ENCODE measurements around the gene ZFYVE26. TPM values are rescaled to one million over a fixed set of nuclear protein-coding genes. Genes with fewer than 3 reads are reported as not detected.
"Not testable (repeated sequence)": the region's sequence is repeated elsewhere in the genome, so short reads cannot be mapped to it uniquely, and the experiment has no call there.

The ZFYVE26 gene
- total RNA-seq, 2 experiments from 2014 or later, result 14.4 to 16.8 TPM

DNA sequence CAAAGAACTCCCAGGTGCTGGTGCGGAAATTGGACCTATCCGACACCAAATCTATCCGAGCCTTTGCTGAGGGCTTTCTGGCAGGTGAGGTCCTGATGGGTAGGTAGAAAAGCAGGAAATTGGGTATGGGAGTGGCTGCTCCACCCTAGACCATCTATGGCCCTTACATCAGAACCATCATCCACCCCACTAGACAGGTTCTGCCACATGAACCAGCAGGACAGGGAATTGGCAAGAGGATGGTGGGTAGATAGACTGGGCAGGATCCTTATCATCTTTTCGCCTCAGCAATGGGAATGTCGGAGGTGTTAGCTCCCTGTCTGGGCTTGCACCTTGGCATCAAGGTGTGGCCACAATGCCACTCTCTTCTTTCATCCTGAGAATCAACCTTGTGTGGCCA lies 91.2 kb downstream of the ZFYVE26 start:
- no peaks in the 10 kb centered on the region for H3K36me3 Mint-ChIP-seq (ENCODE audit: low read depth)
- intact Hi-C loops (cut with micrococcal nuclease), result no loop called here
- CTCF ChIA-PET, result no interaction called here
- POLR2A ChIA-PET, result no interaction called here
- peaks cover 29% of the 10 kb centered on the region for H3K27me3 Mint-ChIP-seq
- no peak for ATAC-seq
- no peak overlapping the region for H3K4me3 Mint-ChIP-seq
- H3K4me1 Mint-ChIP-seq (ENCODE audit: low read depth), result no peaks in the 10 kb centered on the region
- TF ChIP-seq, protein P1, sequence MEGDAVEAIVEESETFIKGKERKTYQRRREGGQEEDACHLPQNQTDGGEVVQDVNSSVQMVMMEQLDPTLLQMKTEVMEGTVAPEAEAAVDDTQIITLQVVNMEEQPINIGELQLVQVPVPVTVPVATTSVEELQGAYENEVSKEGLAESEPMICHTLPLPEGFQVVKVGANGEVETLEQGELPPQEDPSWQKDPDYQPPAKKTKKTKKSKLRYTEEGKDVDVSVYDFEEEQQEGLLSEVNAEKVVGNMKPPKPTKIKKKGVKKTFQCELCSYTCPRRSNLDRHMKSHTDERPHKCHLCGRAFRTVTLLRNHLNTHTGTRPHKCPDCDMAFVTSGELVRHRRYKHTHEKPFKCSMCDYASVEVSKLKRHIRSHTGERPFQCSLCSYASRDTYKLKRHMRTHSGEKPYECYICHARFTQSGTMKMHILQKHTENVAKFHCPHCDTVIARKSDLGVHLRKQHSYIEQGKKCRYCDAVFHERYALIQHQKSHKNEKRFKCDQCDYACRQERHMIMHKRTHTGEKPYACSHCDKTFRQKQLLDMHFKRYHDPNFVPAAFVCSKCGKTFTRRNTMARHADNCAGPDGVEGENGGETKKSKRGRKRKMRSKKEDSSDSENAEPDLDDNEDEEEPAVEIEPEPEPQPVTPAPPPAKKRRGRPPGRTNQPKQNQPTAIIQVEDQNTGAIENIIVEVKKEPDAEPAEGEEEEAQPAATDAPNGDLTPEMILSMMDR (IDR thresholded peaks at IDR 0.05), result no peak
- no peak overlapping the region for H3K27ac Mint-ChIP-seq
- no peak for DNase-seq
- H3K9me3 Mint-ChIP-seq, result no peaks in the 10 kb centered on the region

DNA sequence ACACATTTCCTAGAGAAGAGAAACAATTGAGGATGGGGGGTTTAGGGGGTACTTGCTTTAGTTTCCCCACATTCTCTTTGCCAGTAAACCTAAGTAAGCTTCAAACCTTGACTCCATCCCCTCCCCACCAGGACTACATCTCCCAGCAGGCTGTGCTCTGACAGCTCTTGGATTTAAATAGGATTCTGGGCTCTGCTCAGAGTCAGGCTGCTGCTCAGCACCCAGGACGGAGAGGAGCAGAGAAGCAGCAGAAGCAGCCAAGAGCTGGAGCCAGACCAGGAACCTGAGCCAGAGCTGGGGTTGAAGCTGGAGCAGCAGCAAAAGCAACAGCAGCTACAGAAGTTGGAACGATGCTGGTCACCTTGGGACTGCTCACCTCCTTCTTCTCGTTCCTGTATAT lies 94.1 kb downstream of the ZFYVE26 start:
- ChIA-PET CTCF (interaction anchor here (1.1 to 1.6 kb wide), 2 partner anchors 18 to 123 kb away, joined by 3 to 7 read pairs; no protein-coding TSS in a partner anchor), POLR2A (no interaction called here)
- H3K27me3 Mint-ChIP-seq, result peaks cover 35% of the 10 kb centered on the region

DNA sequence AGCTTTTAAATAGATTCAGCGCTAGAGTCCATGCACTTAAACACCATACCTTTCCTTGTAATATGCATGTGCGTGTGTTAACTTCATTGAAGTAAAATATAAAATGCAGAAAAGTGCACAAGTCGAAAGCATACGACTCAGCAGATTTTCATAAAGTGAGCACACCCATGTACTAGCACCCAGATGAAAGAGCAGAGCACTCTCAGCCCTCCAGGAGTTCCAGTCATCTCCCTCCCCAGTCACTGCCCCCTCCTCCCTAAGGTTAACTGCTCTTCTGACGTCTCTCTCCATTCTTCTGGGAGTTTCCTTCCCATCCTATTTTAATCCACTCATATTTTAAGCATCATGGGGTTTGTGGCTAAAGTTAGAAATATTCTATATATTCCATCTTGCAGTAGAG lies 94.5 kb downstream of the ZFYVE26 start:
- ChIA-PET POLR2A (interaction anchor here (0.7 kb wide), 1 partner anchor 83 kb away, joined by 3 read pairs; no protein-coding TSS in a partner anchor), CTCF (interaction anchor here (1.1 to 1.6 kb wide), 2 partner anchors 17 to 123 kb away, joined by 3 to 7 read pairs; no protein-coding TSS in a partner anchor)
- H3K27me3 Mint-ChIP-seq, result peaks cover 35% of the 10 kb centered on the region
- no peak overlapping the region for H3K27ac Mint-ChIP-seq
- TF ChIP-seq, protein P1 (IDR thresholded peaks at IDR 0.05), result no peak
- H3K4me3 Mint-ChIP-seq, result no peak overlapping the region
- H3K4me1 Mint-ChIP-seq (ENCODE audit: low read depth), result no peaks in the 10 kb centered on the region
- intact Hi-C loops (cut with micrococcal nuclease), result no loop called here
- no peak for DNase-seq
- no peak for ATAC-seq
- no peaks in the 10 kb centered on the region for H3K9me3 Mint-ChIP-seq
- H3K36me3 Mint-ChIP-seq (ENCODE audit: low read depth), result no peaks in the 10 kb centered on the region

More for the DNA sequence above, 94.1 kb downstream of the ZFYVE26 start:
- H3K4me1 Mint-ChIP-seq (ENCODE audit: low read depth), result no peaks in the 10 kb centered on the region
- H3K4me3 Mint-ChIP-seq, result no peak overlapping the region
- ATAC-seq, result no peak
- H3K27ac Mint-ChIP-seq, result no peak overlapping the region
- DNase-seq, result no peak
- H3K36me3 Mint-ChIP-seq (ENCODE audit: low read depth), result no peaks in the 10 kb centered on the region
- no peaks in the 10 kb centered on the region for H3K9me3 Mint-ChIP-seq
- intact Hi-C loops (cut with micrococcal nuclease), result no loop called here
- TF ChIP-seq, protein P1 (IDR thresholded peaks at IDR 0.05), result no peak

DNA sequence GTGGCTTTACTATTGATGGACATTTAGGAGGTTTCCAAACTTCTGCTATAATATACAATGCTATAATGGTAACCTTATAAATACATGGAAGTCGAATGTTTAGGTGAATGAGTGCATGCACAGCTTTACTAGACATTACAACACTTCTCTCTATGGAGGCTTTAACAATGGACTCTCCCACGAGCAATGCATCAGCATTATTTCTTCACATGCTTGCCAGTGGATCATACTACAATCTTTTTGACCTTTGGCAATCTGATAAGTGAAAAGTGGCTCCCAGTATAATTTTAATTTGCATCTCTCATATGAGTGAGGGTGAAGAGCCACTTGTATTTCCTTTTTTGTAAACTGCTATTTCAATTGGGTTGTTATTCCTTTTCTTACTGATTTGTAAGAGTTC lies 96.5 kb downstream of the ZFYVE26 start:
- POLR2A ChIA-PET, result interaction anchor here (0.7 kb wide), 1 partner anchor 26 kb away, joined by 3 read pairs; no protein-coding TSS in a partner anchor
- CTCF ChIA-PET, result no interaction called here
- Mint-ChIP-seq H3K9me3 (no peaks in the 10 kb centered on the region), H3K36me3 (ENCODE audit: low read depth) (no peaks in the 10 kb centered on the region), H3K27ac (no peak overlapping the region), H3K4me3 (no peak overlapping the region), H3K4me1 (ENCODE audit: low read depth) (no peaks in the 10 kb centered on the region), H3K27me3 (peaks cover 35% of the 10 kb centered on the region)
- intact Hi-C loops (cut with micrococcal nuclease), result no loop called here
- DNase-seq (no peak), ATAC-seq (no peak)
- TF ChIP-seq, protein P1 (IDR thresholded peaks at IDR 0.05), result no peak

DNA sequence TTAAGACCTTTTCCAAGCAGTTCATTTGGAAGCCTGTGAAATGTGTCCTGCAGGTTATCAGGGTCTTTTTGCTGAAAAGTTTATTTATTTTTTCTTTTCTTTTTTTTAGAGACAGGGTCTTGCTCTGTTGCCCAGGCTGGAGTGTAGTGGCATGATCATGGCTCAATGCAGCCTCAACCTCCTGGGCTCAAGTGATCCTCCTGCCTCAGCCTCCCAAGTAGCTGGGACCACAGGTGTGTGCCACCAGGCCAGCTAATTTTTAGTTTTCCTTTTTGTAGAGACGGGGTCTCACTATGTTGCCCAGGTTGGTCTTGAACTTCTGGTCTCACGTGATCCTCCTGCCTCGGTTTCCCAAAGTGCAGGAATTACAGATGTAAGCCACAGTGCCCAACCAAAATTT lies 97.0 kb downstream of the ZFYVE26 start:
- intact Hi-C loops (cut with micrococcal nuclease); H3K4me3 Mint-ChIP-seq; DNase-seq; CTCF ChIA-PET; H3K4me1 Mint-ChIP-seq (ENCODE audit: low read depth); H3K9me3 Mint-ChIP-seq; ATAC-seq; H3K27ac Mint-ChIP-seq; H3K36me3 Mint-ChIP-seq (ENCODE audit: low read depth): not testable (repeated sequence)
- H3K27me3 Mint-ChIP-seq, result peaks cover 33% of the 10 kb centered on the region
- POLR2A ChIA-PET, result interaction anchor here (0.7 kb wide), 1 partner anchor 25 kb away, joined by 3 read pairs; no protein-coding TSS in a partner anchor
